Measurements from ENCODE around the gene PDGFB. TPM values are rescaled to one million over a fixed set of nuclear protein-coding genes. Genes with fewer than 3 reads are reported as not detected.

PDGFB gene
- total and polyA plus RNA-seq, 2 experiments from 2014 or later: 2.2 to 8.0 TPM

- TF ChIP-seq, protein P1, sequence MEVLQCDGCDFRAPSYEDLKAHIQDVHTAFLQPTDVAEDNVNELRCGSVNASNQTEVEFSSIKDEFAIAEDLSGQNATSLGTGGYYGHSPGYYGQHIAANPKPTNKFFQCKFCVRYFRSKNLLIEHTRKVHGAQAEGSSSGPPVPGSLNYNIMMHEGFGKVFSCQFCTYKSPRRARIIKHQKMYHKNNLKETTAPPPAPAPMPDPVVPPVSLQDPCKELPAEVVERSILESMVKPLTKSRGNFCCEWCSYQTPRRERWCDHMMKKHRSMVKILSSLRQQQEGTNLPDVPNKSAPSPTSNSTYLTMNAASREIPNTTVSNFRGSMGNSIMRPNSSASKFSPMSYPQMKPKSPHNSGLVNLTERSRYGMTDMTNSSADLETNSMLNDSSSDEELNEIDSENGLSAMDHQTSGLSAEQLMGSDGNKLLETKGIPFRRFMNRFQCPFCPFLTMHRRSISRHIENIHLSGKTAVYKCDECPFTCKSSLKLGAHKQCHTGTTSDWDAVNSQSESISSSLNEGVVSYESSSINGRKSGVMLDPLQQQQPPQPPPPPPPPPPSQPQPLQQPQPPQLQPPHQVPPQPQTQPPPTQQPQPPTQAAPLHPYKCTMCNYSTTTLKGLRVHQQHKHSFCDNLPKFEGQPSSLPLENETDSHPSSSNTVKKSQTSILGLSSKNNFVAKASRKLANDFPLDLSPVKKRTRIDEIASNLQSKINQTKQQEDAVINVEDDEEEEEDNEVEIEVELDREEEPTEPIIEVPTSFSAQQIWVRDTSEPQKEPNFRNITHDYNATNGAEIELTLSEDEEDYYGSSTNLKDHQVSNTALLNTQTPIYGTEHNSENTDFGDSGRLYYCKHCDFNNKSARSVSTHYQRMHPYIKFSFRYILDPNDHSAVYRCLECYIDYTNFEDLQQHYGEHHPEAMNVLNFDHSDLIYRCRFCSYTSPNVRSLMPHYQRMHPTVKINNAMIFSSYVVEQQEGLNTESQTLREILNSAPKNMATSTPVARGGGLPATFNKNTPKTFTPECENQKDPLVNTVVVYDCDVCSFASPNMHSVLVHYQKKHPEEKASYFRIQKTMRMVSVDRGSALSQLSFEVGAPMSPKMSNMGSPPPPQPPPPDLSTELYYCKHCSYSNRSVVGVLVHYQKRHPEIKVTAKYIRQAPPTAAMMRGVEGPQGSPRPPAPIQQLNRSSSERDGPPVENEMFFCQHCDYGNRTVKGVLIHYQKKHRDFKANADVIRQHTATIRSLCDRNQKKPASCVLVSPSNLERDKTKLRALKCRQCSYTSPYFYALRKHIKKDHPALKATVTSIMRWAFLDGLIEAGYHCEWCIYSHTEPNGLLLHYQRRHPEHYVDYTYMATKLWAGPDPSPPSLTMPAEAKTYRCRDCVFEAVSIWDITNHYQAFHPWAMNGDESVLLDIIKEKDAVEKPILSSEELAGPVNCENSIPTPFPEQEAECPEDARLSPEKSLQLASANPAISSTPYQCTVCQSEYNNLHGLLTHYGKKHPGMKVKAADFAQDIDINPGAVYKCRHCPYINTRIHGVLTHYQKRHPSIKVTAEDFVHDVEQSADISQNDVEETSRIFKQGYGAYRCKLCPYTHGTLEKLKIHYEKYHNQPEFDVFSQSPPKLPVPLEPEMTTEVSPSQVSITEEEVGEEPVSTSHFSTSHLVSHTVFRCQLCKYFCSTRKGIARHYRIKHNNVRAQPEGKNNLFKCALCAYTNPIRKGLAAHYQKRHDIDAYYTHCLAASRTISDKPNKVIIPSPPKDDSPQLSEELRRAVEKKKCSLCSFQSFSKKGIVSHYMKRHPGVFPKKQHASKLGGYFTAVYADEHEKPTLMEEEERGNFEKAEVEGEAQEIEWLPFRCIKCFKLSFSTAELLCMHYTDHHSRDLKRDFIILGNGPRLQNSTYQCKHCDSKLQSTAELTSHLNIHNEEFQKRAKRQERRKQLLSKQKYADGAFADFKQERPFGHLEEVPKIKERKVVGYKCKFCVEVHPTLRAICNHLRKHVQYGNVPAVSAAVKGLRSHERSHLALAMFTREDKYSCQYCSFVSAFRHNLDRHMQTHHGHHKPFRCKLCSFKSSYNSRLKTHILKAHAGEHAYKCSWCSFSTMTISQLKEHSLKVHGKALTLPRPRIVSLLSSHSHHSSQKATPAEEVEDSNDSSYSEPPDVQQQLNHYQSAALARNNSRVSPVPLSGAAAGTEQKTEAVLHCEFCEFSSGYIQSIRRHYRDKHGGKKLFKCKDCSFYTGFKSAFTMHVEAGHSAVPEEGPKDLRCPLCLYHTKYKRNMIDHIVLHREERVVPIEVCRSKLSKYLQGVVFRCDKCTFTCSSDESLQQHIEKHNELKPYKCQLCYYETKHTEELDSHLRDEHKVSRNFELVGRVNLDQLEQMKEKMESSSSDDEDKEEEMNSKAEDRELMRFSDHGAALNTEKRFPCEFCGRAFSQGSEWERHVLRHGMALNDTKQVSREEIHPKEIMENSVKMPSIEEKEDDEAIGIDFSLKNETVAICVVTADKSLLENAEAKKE (CRISPR knock-in tag; IDR thresholded peaks at IDR 0.05): no peak
- TF ChIP-seq CREB1 (CRISPR knock-in tag; IDR thresholded peaks at IDR 0.05; ENCODE audit: low read depth): no peak
- no peak for TF ChIP-seq ZNF114 (CRISPR knock-in tag; IDR thresholded peaks at IDR 0.05)
- no peak for TF ChIP-seq ZNF331 (CRISPR knock-in tag; IDR thresholded peaks at IDR 0.05; ENCODE audit: low read depth)
- TF ChIP-seq, protein P2, sequence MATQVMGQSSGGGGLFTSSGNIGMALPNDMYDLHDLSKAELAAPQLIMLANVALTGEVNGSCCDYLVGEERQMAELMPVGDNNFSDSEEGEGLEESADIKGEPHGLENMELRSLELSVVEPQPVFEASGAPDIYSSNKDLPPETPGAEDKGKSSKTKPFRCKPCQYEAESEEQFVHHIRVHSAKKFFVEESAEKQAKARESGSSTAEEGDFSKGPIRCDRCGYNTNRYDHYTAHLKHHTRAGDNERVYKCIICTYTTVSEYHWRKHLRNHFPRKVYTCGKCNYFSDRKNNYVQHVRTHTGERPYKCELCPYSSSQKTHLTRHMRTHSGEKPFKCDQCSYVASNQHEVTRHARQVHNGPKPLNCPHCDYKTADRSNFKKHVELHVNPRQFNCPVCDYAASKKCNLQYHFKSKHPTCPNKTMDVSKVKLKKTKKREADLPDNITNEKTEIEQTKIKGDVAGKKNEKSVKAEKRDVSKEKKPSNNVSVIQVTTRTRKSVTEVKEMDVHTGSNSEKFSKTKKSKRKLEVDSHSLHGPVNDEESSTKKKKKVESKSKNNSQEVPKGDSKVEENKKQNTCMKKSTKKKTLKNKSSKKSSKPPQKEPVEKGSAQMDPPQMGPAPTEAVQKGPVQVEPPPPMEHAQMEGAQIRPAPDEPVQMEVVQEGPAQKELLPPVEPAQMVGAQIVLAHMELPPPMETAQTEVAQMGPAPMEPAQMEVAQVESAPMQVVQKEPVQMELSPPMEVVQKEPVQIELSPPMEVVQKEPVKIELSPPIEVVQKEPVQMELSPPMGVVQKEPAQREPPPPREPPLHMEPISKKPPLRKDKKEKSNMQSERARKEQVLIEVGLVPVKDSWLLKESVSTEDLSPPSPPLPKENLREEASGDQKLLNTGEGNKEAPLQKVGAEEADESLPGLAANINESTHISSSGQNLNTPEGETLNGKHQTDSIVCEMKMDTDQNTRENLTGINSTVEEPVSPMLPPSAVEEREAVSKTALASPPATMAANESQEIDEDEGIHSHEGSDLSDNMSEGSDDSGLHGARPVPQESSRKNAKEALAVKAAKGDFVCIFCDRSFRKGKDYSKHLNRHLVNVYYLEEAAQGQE (IDR thresholded peaks at IDR 0.05; ENCODE audit: unreplicated experiment): no peak
Observed at GRCh38 chr22:39251762-39252460, 7.1 kb upstream of the PDGFB start (continued).

Measured in GM23338 (cell line).